GM18873 (cell line): ENCODE measurements around the gene RNLS.

Experiments used
- ATAC-seq: cut with Tn5 transposase; IDR thresholded peaks from one replicate; pipeline ENCODE4 v1.9.1; 2021; ENCODE audit warnings: mild to moderate bottlenecking, moderate library complexity, moderate number of reproducible peaks; ENCODE audit not compliant: unreplicated experiment, low FRiP score

Gene RNLS

DNA sequence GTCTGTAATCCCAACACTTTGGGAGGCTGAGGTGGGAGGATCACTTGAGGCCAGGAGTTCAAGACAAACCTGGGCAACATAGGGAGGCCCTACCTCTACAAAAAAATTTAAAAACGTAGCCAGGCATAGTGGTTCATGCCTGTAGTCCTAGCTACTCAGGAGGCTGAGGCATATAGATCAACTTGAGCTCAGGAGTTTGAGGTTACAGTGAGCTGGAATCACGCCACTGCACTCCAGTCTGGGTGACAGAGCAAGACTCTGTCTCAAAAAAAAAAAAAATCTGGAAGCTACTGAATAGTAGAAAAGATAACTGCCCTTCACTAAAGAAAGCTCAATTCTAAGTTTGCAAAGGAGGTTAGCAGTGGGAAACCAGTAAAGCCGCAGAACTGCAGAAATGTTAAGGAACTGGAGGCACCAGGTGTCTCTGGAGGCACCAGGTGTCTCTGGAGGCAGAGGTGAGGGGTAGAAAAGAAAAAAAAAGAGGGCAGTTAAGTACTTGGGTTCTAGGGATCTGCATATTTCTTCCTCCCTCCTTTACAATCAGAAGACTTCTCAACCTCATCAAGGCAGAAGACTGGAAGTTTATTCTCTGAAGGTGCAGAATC, 56.5 kb downstream of the RNLS start:
- no peak for ATAC-seq

- ATAC-seq = no peak
Measured at GRCh38 chr10:88525371-88526069, 57.6 kb downstream of the RNLS start.

DNA sequence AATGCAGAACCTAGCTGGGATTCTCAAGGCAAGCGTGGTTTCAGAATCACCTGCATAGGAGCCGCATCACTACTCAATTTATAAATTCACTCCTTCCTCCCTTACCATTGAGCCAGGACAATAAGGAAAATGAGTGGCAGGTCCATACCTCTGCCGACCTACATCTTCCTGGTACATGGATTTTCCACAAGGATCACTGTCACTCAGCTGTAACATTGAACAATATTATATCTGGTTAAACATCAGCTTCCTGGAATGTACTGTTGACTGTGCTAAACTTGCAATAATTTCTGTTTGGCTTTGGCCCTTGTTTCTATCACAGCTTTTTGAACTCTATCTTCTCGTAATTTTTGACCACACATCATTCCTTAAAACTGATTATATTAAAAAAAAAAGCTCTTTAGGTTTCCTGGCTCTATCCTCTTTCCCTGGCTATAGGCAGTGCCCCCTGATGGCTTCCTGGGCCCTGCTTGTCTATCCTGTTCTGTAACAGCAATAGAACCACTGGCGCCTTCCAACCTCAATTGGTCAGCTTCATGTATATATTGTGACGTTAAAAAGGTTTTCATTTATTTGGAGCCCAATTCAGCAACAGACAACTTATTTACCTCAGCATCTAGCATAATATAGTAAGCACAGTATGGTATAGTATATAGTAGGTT, 59.2 kb downstream of the RNLS start:
- ATAC-seq = no peak

GRCh38 chr10:88522715-88523114, 60.4 kb downstream of the RNLS start:
- no peak for ATAC-seq

DNA sequence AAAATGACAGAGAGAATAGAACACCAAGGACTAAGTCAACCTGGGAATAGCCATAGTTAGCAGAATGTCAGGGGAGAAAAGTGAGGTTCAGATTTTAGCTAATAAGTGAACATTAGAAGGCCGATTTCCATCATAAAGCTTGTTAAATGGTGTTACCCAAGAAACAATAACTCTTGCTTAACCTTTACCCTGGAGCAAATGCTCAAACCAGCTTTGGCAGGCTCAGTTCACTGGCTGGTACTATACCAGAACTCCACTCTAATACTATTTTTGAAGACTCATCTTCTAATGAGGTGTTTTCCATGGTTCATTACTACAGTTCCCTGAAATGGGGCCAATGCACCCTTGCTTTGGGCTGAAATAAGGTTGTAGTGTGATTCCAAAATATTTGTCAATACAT, 61.3 kb downstream of the RNLS start:
- no peak for ATAC-seq

DNA sequence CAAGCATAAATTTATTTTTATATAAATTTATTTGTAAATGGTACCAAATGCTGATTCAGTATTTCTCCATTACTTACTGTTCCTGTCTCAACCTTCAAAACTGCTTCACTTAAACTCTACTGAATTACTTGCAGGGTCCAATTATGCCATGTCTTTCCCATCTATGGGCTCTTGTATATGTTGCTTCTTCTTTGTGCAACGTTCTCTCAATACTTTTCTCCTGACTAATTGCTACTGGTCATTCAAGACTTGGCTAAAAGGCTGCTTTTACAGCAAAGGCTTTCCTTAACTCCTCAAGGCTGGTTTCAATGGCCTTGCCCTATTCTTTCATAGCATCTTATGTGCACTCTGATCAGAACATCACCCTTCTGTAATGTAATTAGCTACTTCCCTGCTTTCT, 67.9 kb downstream of the RNLS start:
- no peak for ATAC-seq

DNA sequence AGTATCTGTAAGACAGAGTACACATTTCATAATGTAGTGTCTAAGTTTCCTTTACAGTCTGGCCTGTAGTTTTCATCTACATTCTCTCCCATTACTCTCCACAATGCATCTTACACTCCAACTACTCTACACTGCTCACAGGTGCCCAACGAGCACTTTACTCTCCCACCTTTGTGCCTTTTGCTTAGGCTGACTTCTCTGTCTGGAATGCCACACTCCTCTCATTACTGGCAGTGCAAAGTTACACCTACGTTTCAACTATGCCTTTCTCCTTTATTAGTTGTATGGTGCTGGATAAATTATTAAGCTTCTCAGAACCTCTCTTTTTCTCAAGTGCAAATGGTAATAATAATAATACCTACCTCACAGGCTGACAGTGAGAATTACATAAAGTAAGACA, 70.5 kb downstream of the RNLS start:
- no peak for ATAC-seq

DNA sequence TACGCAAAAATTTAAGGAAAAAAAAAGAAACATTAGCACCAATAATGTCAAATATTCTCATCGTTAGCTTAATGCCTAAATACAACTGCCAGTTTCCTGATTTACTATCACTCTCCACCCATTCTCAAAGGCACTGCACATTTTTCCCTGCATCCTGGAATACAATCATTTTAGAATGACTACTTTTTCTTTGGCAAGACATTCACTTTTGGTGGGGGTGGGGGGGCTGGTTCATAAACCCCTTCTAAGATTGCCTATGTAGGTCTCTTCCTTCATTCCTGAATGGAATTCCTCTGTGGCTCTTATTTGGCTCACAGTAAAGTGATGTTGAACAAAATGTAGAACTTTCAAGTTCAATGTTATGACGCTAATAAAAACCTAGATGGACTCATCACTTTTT, 74.3 kb downstream of the RNLS start:
- no peak for ATAC-seq

- ATAC-seq = no peak
Measured at GRCh38 chr10:88507826-88508453, 75.2 kb downstream of the RNLS start.

DNA sequence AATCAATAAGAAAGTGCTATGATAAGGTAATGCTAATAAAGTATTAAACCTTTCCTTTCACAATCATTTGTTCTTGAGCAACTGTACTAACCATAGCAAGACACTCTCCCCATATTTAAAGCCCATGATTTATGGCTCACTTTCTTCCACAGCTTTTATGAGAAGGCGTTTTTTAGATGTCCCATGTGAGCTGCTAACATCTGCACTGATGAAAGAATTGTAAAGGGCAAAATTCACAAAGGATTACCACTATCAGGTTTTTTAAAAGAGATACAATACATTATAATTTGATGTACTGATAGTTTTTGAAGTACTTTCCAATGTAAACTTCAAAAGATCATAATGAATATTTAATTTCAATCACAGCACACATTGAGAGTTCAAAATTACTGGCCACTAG, 75.7 kb downstream of the RNLS start:
- no peak for ATAC-seq

DNA sequence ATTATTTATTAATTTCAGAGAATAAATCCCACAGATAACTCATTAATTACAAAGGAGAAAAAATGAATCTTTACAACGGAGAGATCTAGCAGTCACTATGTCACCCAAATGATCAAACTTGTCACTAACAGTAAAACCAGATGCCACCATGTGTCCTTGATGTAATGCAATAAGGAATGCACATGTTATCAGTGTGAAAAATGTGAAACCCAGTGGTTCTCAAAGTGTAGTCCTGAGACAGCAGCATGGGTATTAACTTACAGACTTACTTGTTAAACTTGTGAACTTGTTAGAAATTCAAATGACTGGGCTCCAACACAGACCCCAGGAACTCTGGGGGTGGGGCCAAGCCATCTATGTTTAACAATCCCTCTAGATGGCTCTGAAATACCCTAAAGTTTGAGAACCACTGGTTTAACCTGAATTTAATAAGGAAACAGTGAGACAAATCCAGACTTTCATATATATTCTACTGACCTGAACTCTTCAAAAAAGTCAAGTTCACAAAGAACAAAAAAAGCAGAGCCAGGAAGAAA, 77.4 kb downstream of the RNLS start:
- no peak for ATAC-seq

DNA sequence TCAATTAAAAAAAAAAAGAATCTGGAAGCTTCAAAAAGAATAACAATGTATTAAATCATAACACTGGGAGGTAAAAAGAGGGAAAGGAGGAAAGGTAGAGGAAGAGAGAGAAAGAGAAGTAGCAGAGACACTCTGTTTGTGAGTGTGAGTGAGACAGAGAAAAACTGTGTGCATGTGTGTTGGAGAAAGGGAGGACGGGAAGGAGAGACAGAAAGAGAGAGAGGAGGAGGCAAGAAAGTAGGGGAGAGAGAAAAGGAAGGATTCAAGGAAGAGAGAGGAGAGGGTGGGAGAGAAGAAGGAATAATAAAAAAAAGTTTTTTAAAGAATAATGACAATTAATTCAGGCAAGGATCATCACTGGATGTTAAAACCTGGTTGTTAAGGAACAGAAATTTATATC, 77.9 kb downstream of the RNLS start:
- no peak for ATAC-seq

DNA sequence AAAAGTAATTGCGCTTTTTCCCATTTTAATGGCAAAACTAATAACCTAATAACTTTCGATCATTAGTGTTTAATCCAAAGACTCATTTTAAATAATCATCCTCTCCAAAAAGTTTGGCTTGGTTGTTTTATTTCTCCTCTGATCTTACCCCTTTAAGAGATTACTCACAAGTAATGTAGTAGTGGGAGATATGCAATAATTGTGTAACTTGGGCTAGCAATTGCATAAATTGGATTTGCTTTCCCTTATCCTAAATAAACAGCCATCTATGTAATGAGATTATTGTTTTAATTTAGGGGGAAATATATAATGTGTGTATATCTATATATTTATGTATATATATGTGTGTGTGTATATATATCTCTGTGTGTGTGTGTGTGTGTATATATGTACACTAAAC, 82.5 kb downstream of the RNLS start:
- no peak for ATAC-seq

GRCh38 chr10:88499569-88500470, 83.3 kb downstream of the RNLS start:
- ATAC-seq = no peak

DNA sequence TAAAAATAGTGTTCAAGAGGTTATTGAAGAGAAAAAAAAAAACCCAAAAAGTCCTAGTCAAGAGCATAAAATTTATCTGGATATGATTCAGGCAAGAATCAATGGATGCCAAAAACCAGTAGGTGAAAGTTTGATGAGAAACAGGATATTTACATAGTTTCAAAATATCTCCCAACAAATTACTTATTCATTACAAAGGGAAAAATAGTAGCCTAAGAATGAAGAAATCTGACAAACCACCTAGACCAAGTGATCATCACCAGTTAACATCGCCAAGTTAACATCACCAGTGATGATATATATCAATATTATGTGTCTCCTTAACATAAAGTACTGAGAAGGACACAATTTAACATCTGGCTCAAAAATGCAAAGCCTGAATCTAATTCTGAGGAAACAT, 85.2 kb downstream of the RNLS start:
- no peak for ATAC-seq

- no peak for ATAC-seq
Measured at GRCh38 chr10:88494537-88494936, 88.6 kb downstream of the RNLS start.

DNA sequence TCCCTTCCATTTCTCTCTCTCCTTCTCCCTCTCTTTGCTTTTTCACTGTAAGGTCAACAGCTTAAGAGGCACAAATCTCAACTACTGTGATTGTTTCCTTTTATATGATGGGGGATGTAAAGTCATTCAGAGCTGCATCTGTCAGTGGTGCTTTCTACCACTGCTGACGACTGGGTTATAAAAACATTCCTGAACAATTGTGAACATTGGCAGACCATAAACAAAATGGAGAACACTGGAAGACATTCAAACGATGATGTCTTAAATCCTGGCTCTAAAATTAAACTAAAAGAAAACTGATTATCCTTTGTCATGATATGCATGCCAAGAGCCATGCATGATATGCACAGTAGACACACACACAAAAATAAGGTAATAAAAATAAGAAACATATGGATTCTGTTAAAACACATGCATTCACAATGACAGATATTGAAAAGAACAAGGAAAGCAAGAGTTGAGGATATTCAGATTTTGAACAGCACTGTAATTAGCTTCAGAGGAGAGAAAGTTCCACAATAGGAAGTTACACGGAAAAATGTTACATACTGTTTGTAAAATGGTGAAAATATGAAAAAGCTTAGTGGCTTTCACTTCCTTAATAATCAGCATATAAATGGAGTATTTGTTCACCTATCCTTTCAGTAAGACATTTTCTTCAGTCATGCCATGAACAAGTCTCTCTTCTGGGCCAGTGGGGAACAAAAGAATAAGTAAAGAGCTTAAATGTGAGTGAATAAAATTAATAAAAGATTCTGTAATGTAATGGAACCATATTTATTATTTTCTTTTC, 89.2 kb downstream of the RNLS start:
- no peak for ATAC-seq

DNA sequence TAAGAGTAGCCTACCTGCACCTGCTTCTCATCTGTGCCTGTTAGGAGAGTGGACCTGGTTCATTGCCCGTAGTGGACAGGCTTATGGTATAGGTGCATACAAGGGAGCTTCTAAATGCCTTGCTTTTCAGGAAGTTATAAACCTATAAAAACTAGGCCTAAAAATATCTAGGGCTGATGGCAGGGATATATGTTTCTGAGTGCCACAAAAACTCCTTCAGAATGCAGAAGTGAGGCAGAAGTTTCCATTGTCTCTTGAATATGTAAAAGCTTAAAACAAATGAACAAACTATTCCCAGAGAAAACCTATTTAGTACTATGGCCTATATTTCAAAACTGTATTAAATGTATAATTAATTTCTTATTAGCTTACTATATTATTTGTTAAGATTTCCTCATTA, 91.8 kb downstream of the RNLS start:
- ATAC-seq = no peak

GRCh38 chr10:88490231-88490980, 92.7 kb downstream of the RNLS start:
- ATAC-seq = no peak
